Measurements from ENCODE around the gene SULT1A3.
"Not testable (repeated sequence)": the region's sequence is repeated elsewhere in the genome, so short reads cannot be mapped to it uniquely, and the experiment has no call there.

DNA sequence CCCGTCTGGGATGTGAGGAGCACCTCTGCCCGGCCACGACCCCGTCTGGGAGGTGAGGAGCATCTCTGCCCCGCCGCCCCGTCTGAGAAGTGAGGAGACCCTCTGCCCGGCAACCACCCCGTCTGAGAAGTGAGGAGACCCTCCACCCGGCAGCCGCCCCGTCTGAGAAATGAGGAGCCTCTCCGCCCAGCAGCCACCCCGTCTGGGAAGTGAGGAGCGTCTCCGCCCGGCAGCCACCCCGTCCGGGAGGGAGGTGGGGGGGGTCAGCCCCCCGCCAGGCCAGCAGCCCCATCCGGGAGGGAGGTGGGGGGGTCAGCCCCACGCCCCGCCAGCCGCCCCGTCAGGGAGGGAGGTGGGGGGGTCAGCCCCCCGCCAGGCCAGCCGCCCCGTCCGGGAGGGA is 30.3 kb upstream of the SULT1A3 start:
- TF ChIP-seq, protein P1, sequence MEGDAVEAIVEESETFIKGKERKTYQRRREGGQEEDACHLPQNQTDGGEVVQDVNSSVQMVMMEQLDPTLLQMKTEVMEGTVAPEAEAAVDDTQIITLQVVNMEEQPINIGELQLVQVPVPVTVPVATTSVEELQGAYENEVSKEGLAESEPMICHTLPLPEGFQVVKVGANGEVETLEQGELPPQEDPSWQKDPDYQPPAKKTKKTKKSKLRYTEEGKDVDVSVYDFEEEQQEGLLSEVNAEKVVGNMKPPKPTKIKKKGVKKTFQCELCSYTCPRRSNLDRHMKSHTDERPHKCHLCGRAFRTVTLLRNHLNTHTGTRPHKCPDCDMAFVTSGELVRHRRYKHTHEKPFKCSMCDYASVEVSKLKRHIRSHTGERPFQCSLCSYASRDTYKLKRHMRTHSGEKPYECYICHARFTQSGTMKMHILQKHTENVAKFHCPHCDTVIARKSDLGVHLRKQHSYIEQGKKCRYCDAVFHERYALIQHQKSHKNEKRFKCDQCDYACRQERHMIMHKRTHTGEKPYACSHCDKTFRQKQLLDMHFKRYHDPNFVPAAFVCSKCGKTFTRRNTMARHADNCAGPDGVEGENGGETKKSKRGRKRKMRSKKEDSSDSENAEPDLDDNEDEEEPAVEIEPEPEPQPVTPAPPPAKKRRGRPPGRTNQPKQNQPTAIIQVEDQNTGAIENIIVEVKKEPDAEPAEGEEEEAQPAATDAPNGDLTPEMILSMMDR (conservative IDR thresholded peaks at IDR 0.05 in 1 of 2, IDR thresholded peaks at IDR 0.05 in 1 of 2; ENCODE audit: extremely low read depth in 1 of 2, insufficient read depth in 1 of 2, low read depth in 1 of 2, low read length in 2 of 2): not testable (repeated sequence)
- not testable (repeated sequence) for TF ChIP-seq EZH2 (IDR thresholded peaks at IDR 0.05; ENCODE audit: borderline replicate concordance, low read length)
